GM19023 (cell line): ENCODE data around the gene PDLIM5.
A peak's percentile ranks its signal among the peaks of the same experiment; 100 is the strongest.

Experiments used
- ATAC-seq: cut with Tn5 transposase; IDR thresholded peaks from one replicate; pipeline ENCODE4 v1.9.1; 2021; ENCODE audit warnings: mild to moderate bottlenecking, moderate library complexity; ENCODE audit not compliant: unreplicated experiment

PDLIM5 gene

DNA sequence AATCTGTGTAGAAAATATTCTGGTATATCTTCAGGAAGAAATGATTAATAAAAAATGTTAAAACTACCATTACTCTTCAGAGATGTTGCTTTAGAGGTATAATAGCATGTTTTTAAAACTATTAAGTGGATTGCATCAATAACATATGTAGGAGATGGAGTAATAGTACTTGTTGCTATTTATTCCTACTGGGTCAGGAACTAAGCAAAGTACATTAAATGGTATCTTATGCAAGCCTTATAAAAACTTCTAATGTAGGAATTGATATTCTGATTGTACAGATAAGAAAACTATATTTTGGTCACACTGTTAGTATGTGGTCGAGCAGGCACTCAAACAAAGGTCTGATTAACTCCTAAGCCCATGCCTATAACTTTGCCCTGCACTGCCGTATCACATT lies 31.4 kb upstream of the PDLIM5 start:
- ATAC-seq: no peak

- no peak for ATAC-seq
These were observed 25.0 kb upstream of the PDLIM5 start for GRCh38 chr4:94426783-94427182.

DNA sequence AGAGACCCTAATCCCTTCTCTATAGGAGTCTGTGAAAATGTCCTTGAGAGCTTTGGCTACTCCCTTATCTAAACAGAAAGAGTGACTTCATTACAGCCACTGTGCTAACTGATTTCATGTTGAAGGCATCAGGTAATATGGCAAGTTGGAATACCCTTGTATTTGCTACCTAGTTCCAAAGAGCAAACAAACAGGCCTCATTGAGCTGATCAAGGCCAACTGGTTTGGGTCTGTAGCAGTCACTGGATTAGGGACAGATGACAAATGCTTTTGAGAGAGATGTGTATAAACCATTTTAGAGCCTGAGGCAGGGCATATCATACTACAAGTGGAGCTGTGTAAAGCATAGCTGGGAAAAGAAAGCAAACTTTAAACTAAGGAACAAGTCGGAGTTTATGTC lies 22.9 kb upstream of the PDLIM5 start:
- no peak for ATAC-seq

- no peak for ATAC-seq
These were observed 21.3 kb upstream of the PDLIM5 start for GRCh38 chr4:94430406-94430805.

DNA sequence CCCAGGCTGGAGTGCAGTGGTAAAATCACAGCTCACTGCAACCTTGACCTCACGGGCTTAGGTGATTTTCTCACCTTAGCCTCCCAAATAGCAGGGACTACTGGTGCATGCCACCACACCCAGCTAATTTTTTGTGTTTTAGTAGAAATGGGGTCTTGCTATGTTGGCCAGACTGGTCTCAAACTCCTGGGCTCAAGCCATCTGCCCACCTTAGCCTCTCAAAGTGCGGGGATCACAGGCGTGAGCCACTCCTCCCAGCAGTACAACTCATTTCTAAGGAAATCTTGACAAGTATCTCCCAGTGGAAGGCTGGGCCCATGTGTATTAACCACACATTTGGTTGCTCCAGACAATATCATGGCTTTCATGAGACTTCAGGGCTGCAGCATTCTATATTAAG lies 20.4 kb upstream of the PDLIM5 start:
- no peak for ATAC-seq

DNA sequence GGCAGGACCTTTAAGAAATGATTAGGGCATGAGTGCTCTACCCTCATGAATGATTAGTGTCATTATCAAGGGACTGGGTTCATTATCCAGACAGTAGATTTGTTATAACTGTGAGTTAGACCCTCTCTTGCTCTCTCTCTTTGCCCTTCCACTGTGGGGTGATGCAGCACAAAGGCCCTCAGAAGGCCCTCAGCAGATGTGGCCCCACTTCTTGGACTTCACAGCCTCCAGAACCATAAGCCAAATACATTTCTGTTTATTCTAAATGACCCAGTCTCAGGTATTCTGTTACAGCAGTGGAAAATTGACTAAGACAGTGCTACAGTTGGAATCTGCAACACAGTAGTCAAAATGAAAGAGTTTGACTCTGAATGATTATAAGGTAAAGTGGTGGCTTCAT lies 17.2 kb upstream of the PDLIM5 start:
- no peak for ATAC-seq

GRCh38 chr4:94435874-94436273 lies 15.9 kb upstream of the PDLIM5 start:
- ATAC-seq: no peak

GRCh38 chr4:94436512-94436911 lies 15.2 kb upstream of the PDLIM5 start:
- no peak for ATAC-seq

- no peak for ATAC-seq
These were observed 12.1 kb upstream of the PDLIM5 start for GRCh38 chr4:94439606-94440005.

DNA sequence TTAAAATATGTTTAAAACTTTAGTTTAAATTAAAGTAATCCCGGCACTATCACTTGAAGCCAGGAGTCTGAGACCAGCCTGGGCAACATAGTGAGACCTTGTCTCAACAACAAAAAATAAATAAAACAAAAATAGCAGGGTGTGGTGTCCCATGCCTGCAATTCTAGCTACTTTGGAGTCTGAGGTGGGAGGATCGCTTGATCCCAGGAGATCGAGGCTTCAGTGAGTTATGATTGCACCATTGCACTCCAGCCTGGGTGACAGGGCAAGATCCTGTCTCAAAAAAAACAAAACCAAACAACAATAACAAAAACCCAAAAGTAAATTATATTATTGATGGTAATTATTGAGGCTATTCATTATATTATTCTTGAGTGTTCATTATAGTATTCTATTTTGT lies 9.9 kb upstream of the PDLIM5 start:
- ATAC-seq: no peak

DNA sequence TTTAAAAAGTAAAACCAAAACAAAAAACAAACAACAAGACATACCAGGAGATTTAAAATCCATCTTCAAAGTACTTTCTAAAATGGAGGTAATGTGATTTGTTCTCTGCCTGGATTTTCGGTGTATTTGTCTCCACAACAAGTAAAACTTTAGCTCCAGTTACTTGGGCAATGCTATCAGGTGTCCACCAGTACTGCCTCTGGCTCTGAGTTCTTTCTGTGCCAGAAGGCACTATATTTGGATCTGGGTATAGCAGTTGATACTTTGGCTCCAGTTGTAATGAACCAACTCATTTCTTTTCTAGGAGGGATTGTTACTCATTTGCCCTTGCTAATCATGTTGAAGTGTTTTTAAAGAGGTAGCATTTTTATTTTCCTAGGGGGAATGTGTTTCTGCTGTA lies 9.5 kb upstream of the PDLIM5 start:
- ATAC-seq: no peak

DNA sequence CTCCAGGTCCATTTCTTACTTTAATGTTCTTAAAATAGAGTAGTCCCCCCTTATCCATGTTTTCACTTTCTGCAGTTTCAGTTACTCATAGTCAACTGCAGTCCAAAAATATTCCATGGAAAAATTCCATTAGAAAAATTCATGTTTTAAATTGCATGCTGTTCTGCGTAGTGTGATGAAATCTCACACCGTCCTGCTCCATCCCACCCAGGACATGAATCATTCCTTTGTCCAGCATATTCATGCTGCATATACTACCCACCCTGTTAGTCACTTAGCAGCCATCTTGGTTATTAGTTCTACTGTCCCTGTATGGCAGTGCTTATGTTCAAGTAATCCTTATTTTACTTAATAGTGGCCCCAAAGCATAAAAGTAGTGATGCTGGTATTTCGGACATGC lies 5.4 kb upstream of the PDLIM5 start:
- no peak for ATAC-seq

DNA sequence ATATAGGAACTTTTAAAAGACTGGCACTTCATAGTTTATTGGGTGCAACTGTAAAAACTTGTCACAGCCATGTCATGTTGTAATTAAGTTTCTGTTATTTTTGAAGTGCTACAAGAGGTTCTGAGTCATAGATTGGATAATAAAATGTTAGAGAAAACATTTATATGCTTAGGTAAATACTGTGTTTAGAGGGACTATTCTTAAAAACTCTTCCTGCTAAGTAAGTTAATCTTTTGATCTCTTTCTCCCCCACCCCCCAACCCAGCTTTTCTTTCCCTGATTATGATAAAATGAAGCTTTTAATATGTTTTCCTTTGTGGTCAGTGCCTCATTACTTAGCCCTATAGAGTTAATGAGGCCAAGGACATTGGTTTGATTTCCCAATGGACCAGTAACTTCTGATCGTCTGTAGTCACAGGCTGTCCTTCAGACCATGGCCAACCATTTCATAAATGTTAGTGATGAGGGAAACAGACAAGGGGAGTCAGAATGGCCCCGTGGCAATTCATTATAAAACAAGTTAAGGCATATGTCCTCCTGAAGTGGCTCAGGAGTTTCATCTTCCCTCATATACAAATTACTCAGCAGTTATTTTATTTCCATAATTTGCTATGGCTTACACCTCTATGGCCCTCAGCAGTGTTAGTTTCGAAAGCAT lies 3.9 kb upstream of the PDLIM5 start:
- ATAC-seq: no peak

GRCh38 chr4:94448815-94449375 lies 2.8 kb upstream of the PDLIM5 start:
- ATAC-seq: no peak

DNA sequence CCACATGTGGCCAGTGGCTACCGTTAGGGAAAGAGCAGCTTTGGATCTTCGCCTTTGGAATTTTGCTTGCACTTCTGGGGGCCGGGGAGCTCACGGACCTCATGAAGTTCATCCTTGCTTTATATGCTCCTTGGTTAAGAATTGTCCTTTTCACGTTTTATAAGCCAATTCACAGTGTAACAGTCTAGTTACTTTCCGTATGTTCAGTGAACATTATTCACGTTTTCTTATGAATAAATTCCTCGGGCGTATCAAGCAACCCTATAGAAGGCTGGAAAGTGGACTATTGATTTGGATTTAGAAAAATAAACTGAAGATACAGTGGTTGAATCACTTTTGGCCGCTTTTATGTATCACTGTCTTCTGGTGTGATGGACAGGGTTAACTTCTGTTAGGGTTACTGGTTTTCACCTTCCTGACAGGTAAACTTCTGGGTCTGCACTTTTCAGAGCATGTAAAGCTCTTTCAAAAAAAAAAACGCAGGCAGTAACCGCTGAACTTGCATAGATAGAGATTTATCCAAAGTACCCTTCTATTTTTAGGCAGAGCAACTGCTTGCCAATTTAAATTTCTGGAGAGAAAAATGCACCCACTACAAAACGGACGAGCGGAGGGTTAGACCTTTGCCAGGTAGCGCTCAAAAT lies 569 bp upstream of the PDLIM5 start:
- no peak for ATAC-seq

- peak; percentile 3 for ATAC-seq
These were observed 982 bp downstream of the PDLIM5 start for GRCh38 chr4:94452476-94453371.

- no peak for ATAC-seq
These were observed 1.7 kb downstream of the PDLIM5 start for GRCh38 chr4:94453391-94453963.

GRCh38 chr4:94454405-94454804 lies 2.7 kb downstream of the PDLIM5 start:
- no peak for ATAC-seq

- no peak for ATAC-seq
These were observed 3.3 kb downstream of the PDLIM5 start for GRCh38 chr4:94455081-94455480.

DNA sequence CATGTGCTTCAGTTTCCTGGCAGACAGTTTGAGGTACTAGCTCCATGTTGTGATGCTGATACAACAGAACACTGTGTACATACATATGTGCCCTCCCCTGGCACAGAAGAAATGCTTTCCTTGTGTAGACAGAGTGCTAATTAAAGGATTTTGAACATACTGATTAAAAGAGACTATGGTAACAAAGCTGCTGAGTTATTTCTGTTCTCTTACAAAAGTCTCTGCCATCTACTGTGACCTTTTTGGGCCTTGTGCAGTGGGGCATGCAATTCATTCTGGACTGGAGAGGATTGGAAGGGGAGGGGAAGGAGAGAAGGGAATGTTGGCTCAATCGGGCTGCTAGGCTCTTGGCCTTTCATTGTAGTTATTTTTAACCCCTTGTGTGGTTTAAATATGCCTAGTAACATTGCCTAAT lies 6.0 kb downstream of the PDLIM5 start:
- ATAC-seq: no peak

- ATAC-seq: no peak
These were observed 6.9 kb downstream of the PDLIM5 start for GRCh38 chr4:94458682-94459081.
